NB4 (cell line): ENCODE results near the gene DACT1.

Source experiments
- MYC ChIP-seq: IDR thresholded peaks from 2 replicates; pipeline ENCODE4 v1.6.1; 2011; ENCODE audit warnings: low read depth, low read length
- POLR2A ChIP-seq: IDR thresholded peaks from 2 replicates; pipeline ENCODE4 v1.6.1; 2011; ENCODE audit warnings: mild to moderate bottlenecking; ENCODE audit not compliant: insufficient read length; ENCODE audit errors: extremely low read depth
- TF ChIP-seq, protein P1 (sequence below): IDR thresholded peaks from 2 replicates; pipeline ENCODE4 v1.6.1; 2011; ENCODE audit warnings: low read depth, low read length
- TF ChIP-seq, protein P2 (sequence below): IDR thresholded peaks from one replicate; pipeline ENCODE4 v1.5.1; 2012; ENCODE audit warnings: low read depth, low read length

DNA sequence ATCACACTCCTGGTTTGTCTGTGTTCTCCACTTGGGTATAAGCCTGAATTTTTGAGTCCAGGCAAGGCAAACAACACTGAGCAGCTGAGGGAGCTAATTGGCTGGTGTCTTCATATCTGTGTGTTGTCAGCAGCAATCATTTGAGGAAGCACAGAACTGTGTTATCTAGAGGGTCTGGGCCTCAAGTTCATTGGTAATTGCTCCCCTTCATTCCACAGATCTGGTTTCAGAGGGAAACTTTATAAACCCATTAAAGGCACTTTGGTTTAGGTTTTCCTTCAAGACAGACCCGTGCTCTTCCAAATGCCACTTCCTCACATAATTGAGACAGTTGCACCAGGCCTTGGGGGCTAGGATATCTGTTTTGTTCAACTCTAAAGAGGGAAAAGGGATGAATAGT lies 5.6 kb downstream of the DACT1 start:
- TF ChIP-seq, protein P1, sequence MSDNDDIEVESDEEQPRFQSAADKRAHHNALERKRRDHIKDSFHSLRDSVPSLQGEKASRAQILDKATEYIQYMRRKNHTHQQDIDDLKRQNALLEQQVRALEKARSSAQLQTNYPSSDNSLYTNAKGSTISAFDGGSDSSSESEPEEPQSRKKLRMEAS = no peak
- TF ChIP-seq, protein P2, sequence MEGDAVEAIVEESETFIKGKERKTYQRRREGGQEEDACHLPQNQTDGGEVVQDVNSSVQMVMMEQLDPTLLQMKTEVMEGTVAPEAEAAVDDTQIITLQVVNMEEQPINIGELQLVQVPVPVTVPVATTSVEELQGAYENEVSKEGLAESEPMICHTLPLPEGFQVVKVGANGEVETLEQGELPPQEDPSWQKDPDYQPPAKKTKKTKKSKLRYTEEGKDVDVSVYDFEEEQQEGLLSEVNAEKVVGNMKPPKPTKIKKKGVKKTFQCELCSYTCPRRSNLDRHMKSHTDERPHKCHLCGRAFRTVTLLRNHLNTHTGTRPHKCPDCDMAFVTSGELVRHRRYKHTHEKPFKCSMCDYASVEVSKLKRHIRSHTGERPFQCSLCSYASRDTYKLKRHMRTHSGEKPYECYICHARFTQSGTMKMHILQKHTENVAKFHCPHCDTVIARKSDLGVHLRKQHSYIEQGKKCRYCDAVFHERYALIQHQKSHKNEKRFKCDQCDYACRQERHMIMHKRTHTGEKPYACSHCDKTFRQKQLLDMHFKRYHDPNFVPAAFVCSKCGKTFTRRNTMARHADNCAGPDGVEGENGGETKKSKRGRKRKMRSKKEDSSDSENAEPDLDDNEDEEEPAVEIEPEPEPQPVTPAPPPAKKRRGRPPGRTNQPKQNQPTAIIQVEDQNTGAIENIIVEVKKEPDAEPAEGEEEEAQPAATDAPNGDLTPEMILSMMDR = no peak
- TF ChIP-seq POLR2A = no peak
- no peak for TF ChIP-seq MYC
